Gastrocnemius medialis (tissue), 4 donors: ENCODE measurements around the gene SPINT1.

Source experiments
- POLR2A ChIP-seq, 2 donors: fragments of 450-650 bp; IDR thresholded peaks; one replicate each; pipeline ENCODE4 v1.6.1; 2017; ENCODE audit warnings: antibody characterized with exemption in 2 of 2, mild to moderate bottlenecking in 2 of 2, moderate library complexity in 2 of 2
- TF ChIP-seq, protein P1 (sequence below), 5 experiments: fragments of 450-650 bp in 3 of 5; fragments of 200-600 bp in 2 of 5; sonication (generic) in 2 of 5; IDR thresholded peaks in 4 of 5; conservative IDR thresholded peaks in 1 of 5; 1 replicate in 4 of 5; 2 replicates in 1 of 5; pipeline ENCODE4 v1.5.1; 2016 to 2019; ENCODE audit warnings: antibody characterized with exemption in 5 of 5, mild to moderate bottlenecking in 3 of 5, moderate library complexity in 3 of 5

DNA sequence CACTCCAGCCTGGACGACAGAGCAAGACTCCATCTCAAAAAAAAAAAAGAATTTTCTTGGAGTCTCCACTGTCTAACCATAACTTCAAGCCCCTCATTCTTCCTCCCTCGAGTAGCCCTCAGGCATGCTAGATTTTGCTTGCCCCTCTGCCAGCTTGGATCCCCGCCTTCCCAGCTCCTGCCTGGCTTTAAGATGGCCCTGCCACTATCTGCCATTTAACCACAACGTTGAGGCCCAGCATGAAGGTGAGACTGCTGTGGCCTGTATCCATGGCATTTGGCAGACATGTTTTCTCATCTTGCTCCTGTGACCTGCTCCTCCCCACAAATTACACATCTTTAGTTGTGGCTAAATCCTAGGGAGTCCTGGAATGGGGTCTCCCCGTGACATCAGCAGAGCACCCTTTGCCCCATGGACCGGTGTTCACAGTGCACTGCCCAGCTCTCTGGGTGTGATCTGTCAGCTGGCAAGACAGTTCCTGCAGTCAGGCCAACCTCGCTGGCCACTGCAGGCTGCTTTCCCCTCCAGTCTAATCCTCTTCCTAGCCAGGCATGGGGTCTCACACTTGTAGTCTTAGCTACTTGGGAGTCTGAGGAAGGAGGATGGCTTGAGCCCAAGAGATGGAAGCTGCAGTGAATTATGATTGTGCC is 60.8 kb downstream of the SPINT1 start:
- TF ChIP-seq, protein P1, sequence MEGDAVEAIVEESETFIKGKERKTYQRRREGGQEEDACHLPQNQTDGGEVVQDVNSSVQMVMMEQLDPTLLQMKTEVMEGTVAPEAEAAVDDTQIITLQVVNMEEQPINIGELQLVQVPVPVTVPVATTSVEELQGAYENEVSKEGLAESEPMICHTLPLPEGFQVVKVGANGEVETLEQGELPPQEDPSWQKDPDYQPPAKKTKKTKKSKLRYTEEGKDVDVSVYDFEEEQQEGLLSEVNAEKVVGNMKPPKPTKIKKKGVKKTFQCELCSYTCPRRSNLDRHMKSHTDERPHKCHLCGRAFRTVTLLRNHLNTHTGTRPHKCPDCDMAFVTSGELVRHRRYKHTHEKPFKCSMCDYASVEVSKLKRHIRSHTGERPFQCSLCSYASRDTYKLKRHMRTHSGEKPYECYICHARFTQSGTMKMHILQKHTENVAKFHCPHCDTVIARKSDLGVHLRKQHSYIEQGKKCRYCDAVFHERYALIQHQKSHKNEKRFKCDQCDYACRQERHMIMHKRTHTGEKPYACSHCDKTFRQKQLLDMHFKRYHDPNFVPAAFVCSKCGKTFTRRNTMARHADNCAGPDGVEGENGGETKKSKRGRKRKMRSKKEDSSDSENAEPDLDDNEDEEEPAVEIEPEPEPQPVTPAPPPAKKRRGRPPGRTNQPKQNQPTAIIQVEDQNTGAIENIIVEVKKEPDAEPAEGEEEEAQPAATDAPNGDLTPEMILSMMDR (IDR thresholded peaks at IDR 0.05 in 4 of 5, conservative IDR thresholded peaks at IDR 0.05 in 1 of 5) = no peak
- TF ChIP-seq POLR2A (IDR thresholded peaks at IDR 0.05) = no peak
